ENCODE results near the gene HOXB3.
"Not testable (repeated sequence)": the region's sequence is repeated elsewhere in the genome, so short reads cannot be mapped to it uniquely, and the experiment has no call there.

Gene HOXB3

DNA sequence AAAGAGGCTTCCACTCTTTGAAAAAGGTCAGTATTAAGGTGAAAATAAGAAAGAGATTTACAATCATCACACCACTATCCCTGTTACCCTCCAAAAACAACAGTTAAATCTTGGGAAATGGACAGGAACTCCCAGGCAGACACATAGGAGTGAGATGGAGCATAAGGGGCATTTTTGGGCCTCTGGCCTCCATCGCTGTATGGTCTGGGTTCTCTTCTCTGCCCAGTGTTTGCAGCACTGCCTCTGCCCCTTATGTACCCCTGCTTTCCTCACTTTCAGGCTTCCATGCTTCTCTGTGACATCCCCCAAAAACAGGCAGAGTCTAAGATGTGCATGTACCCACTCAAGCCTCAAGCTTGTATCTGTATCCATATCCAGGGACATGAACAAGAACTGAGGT is 44.5 kb downstream of the HOXB3 start:
- no peak for DNase-seq (ENCODE audit: low spot score)

DNA sequence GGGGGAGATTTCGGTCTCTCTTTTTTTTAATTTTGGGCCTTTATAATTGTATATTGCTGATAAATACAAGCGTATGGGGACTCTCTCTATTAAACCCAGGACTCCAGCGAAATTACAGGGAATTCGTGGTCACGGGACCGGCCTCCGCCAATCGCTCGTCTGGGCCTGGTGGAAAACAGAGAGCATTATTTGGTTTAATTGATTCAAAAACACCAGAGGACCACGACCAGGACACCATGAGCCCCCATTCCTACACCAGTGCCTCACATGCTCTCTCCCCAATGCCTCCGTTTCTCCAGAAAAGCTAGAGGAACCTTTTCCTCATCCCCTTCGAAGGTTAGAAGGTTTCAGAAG is 45.0 kb downstream of the HOXB3 start, which contains the start of gene HOXB2:
Gene HOXB2 (minus strand): TSS at position 88 of the 354 bp plus-strand sequence. CDS start 198 bp downstream, outside the sequence.
- DNase-seq (ENCODE audit: low spot score): peak; percentile 78

DNA sequence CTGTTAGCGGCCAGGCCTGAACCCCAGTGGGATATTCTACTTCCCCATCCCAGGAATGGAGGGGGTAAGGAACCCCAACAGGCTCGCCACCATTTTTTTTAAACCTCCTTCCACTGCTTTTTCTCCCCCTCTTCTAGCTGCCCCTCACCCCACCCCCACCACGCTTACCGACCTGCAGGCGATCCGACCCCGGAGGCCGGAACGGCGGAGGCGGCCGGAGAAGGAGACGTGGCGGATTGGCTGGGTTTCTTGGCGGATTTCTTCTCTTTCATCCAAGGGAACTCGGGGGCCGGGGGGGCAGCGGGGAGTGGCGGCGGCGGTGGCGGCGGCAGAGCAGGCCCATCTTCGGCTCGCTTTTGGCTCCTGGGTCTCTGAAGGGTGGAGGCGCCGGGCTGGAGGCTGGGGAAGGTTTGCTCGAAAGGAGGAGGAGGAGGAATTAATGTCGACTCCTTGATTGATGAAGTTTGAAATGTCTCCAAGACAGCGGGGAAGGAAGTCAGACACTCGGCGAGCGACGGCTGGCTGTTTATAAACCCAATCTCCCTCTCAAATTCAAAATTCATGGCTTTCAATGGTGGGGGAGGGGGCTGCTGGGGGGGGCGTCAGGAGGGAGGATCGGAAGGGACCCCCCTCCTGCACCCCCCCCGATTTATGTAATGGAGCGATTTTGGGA is 45.6 kb downstream of the HOXB3 start:
- peak; percentile 75 for DNase-seq (ENCODE audit: low spot score)

DNA sequence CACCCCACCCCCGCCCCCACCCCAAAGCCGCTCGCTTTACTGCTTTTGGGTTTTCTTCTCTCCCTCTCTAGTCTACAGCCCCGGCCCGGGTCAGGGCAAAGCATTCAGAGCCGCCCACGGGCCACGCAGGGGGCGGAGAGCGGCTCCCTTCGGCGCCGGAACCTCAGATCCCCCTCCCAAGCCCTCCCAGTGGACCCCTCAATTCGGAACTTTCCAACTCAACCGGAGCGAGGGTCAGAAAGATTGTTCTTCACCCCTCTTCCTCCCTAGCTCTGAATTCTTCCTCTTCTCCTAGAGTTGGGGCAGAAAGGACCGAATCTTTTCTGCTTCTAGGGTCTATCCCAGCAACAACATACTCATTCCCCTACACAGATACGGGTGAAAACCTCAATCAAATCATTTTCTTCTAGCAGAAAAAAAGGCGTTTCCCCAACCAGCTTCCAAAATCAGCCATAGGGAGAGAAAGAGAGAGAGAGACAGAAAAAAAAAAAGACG is 46.1 kb downstream of the HOXB3 start:
- DNase-seq (ENCODE audit: low spot score): no peak

DNA sequence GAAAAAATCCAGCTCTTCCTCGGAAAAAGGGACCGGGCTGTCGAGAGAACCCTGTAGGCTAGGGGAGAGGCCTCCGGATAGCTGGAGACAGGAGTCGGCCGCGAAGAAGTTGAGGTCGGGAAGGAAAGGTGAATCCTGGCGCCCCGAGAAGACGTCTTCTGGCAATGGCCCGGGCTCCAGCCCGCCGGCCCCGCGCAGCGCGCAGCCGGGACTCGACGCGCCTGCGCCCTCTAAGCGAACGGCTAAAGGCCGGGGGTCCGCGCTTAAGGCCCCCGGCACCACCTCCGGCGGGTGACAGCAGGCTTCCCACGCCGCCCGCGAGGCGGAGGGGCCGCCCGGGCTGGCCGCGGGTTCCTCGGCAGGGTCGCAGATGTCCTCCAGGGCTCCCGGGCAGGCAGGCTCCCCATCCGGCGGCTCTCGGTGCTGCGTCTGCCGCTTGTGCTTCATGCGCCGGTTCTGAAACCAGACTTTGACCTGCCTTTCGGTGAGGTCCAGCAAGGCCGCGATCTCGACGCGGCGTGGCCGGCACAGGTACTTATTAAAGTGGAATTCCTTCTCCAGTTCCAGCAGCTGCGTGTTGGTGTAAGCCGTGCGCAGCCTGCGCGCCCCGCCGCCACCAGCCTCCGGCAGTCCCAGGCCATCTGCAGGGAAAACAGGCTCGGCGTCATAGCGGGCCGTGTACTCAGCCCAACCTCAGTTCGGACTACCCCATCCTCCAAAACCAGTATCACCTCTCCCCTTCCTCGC is 46.8 kb downstream of the HOXB3 start:
- DNase-seq (ENCODE audit: low spot score): peak; percentile 64

DNA sequence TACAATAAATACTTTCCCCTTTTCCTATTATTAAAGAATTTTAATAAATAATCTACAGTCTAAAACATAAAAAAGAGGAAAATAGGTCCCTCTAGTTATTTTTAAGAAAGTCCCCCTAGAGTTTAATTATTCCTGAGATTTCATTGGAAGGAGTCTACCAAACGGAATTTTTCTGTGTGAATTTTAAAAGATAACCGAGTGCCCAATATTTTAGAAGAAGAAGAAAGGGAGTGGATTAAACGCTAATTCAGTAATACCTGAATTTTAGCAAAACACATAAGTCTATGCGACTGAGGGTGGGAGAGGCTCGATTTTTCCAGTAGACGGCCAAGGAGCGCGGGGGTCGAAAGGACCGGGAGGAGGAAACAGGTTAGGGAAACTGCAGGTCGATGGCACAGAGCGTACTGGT is 47.3 kb downstream of the HOXB3 start:
- DNase-seq (ENCODE audit: low spot score): no peak

DNA sequence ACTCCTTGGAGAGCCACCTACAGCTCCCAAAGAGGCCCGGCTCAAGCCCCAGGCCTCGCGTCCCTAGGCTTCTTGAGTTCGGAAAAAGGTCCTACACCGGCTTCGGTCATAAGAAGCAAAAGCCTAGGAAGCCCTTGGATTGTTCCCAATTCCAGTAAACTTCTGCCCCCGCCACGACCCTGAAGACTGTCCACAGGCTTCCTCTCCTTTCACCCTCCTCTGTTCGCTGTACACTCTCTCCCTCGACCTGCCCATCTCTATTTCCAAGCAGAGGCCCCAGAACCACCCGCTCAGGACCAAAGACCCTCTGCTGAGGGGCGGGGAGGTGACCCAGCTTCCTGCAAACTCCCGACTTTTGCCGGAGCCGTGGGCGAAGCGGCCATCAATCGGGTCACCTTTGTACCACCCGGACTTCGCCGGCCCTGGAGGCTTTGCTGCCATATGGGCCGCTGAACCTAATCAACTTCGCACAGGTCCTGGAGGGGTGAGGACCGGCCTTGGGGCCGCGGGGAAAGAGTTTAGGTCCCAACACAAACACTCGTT is 47.9 kb downstream of the HOXB3 start:
- DNase-seq (ENCODE audit: low spot score): no peak

DNA sequence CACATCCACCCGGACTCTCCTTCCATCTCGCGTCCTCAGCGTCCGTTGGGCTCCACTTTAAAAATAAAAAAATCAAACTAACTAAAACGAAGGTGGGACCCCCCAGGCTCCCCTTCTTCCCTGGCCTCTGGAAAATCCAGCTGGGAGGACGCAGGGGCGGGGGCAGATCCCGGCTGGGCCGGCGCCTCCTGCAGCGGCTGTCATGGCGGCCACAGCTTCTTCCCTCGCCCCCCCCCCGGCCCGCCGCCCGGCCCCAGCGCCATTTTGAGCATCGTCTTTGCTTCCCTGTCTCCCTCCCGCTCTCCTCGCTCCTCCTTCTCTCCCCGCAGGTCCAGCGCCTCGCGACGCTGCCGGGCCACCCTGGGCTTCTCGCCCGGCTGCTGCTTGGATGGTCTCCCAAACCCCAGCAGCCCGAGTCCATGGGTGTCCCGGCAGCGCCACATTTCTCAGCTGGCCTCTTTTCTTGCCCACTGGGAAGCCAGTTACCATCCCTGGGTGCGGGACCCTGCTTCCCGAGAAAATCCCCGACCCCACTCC is 48.4 kb downstream of the HOXB3 start:
- DNase-seq (ENCODE audit: low spot score): peak; percentile 78

DNA sequence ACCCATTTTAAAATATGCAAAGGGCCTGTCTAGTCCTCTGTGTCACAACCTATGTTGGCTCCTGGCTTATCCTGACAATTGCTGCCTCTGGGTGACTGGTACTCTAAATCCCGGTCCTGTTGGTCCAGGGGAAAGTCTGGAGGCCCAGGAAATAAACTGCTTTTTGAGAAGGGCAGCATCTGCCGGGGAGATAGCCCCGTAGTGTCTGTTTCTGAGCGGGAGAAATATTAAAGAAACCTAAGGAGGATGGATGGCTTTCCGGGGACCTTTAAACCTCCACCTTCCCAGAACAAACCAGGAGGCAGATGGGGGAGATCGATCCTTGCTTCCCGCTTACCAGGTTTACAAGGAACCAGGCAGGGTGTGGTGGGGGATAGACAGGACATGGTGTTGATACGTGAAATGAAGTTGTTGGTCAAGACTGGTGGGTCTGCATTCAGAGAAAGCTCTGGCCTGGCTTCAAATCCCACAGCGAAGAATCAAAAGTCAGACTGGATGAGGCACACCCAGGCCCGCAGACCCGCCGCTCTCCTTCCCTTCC is 48.9 kb downstream of the HOXB3 start:
- DNase-seq (ENCODE audit: low spot score): no peak

DNA sequence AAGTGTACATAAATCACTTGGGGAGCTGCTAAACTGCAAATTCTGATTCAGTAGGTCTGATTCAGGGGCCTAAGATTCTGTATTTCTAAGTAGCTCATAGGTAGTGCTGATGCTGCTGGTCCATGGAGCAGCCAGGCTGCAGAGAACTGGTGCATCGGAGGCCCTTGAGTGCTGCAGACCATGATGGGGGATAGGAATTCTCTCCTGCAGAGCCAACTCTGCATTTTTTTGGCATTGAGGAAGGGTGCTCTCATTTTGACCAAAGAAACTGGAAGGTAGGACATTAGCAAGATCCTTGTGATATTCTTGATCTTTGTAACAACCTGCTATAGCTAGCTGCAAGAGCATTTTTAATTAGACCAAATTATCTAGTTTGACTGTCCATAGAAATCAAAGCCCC is 49.8 kb downstream of the HOXB3 start:
- no peak for DNase-seq (ENCODE audit: low spot score)

DNA sequence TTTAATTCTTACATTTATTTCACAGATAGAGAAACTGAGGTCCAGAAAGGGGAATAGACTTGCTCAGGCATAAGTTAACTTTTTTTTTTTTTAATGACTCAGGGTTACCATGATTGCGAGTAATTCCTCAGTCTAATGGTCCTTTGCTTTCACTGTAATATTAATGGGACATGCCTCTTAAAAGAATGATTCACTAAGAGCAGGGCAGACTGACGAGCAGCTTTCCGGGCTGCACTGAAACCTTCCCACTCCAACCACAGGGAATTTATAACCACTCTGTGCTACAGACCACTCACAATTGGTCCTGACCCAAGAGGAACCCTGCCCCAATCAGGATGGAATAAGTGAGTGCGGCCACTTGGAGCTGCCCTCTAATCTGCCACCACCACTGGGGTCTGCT is 50.9 kb downstream of the HOXB3 start:
- peak; percentile 85 for DNase-seq (ENCODE audit: low spot score)

DNA sequence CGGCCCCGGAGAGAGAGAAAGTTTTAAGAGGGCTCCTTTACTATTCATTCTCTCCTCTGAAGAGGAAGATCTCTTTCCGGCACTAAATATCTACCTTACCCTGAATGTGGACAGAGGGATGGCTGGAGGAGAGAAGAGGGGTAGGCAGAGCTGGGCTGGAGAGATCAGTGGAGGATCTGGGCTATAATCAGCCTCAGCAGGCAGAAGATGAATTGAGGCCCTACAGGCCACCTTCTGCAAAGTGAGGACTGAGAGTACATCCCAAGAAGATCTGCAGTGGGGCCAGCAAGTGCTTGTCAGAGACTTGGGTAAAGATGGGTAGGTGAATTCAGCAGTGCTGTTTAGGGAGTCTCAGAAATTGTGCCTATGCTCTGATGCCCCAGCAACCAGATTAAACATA is 52.7 kb downstream of the HOXB3 start:
- DNase-seq (ENCODE audit: low spot score): no peak

DNA sequence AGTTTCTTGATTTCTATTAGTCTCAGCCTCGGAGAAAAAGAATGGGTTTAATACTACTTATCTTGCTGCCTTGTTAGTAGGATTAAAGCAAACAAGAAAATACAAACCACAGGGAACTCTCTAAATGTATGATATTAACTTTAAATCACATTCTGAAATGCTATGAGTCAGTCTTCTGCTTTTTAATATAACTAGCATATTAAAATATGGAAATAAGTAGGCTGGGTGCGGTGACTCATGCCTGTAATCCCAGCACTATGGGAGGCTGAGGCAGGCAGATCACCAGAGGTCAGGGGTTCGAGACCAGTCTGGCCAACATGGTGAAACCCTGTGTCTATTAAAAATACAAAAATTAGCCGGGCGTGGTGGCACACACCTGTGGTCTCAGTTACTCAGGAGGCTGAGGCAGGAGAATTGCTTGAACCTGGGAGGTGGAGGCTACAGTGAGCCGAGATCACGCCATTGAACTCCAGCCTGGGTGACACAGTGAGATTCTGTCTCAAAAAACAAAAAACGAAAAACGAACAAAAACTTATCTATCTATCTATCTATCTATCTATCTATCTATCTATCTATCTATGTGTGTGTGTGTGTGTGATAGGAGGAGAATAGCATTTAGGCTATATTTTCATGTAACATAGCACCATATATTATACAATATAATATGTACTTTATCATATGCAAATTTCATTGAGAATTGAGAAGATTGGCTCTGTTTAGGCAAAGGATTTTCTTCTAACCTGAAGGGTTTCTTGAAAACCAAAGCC is 54.1 kb downstream of the HOXB3 start:
- not testable (repeated sequence) for DNase-seq (ENCODE audit: low spot score)

DNA sequence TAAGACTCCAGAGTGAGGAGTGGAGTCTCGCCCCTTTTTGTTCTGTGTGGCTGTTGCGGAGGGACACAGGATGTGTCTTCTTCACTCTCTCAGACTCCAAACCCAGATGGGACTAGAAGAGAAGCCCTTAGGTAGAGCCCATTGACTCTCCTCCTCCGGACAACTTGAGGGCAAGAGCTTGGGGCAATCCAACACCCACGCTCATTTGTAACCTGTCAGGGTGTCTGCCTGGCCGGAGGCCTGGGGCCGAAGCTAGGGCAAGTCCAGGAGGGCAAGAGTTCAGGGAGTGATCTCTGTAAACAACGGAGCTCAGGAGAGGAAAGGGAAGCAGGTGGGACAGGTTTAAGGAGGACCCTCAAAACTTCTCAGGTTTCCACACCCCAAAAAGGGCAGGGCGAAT is 57.8 kb downstream of the HOXB3 start:
- DNase-seq (ENCODE audit: low spot score): no peak

DNA sequence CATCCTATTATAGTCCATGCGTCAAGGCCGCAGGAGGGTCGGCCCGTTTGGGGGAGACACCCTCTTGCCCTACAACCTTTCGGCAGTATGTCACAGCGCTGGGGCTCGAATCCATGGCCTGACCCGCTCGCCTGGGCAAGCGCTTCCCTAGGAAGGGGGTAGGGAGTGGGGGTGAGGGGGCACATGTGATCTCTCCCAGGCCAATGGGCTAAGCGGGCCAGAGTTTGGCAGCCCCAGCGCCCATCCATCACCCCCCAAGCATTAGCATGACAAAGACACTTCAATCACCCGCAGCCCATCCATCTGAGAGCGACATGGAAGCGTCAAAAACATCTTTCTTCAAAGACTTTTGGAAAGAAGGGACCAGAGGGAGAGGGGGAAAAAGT is 59.2 kb downstream of the HOXB3 start, which contains the start of gene HOXB1:
Gene HOXB1 (minus strand): TSS at position 125 of the 386 bp plus-strand sequence. CDS start 107 bp downstream, at position 18.
- no peak for DNase-seq (ENCODE audit: low spot score)

DNA sequence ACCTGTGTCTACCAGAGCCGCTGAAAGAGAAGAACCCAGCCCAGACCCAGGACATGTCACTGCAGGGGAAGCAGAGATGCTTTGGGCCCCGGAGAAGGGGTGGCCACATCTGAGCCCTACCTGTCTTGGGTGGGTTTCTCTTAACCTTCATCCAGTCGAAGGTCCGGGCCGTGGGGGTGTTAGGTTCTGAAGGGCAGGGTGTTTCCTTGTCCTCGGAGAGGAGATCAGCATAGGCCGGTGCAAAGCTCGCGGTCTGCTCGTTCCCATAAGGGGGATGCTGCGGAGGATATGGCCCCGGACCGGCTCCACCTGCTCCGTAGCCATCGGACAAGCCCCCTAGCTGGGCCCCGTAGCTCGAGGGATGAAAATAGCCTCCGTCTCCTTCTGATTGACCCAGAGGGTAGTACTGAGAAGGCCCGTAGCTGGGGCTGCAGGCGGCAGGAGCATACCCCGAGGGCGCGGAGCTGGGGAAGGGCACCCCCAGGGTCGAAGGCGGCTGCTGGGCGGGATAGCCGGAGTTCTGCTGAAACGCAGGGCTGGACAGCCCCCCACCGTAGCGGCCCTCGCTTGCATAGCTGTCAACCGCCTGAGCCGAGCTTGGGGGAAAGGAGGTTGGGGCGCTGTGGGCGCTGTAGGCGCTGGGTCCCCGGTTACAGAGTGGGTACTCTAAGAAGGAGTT is 59.7 kb downstream of the HOXB3 start:
- DNase-seq (ENCODE audit: low spot score): no peak

DNA sequence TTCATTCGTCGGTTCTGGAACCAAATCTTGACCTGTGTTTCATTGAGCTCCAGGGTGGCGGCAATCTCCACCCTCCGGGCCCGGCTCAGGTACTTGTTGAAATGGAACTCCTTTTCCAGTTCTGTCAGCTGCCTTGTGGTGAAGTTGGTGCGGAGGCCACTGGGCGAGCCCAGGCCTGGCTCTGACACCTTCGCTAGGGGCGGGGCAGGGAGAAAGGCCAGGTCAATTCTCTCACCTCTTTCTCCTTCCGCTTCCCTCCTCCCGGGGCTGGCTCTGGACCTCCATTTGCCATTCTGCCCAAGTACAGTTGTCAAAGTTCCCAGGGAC is 60.4 kb downstream of the HOXB3 start:
- DNase-seq (ENCODE audit: low spot score): no peak

DNA sequence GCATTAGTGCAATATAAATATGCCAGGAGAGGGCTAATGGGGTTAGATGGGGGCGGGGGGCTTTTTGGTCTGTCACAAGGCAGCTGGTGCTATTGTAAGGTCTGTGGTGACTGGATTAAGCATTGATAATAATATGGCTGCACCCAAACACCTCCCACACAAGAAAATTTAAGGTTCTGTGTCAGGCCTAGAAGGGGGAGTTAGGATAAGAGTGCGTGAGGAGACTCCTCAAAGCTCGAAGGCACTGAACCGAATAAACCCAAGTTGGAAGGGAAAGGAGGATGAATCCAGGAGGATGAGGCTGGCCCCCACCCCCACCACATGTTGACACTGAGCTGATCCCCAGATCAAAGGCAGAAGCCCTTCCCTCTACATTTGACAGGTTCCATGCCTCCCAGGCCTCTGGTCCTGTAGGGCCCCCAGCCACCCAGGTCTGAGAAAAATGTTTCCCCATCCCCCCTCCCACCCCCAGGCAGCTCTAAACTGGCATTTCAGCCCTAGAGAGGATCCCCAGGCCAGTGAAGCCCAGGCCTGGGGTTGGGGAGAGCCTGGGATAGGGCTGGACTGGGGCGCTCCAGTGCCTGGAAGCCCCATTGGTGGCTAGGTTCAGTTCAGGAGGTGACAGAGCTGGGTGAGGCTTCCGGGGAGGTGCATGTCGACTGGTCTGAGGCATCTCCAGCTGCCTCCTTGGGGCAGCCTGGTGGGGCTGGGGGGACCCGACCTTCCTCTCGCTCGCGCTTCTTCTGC is 60.9 kb downstream of the HOXB3 start:
- no peak for DNase-seq (ENCODE audit: low spot score)

DNA sequence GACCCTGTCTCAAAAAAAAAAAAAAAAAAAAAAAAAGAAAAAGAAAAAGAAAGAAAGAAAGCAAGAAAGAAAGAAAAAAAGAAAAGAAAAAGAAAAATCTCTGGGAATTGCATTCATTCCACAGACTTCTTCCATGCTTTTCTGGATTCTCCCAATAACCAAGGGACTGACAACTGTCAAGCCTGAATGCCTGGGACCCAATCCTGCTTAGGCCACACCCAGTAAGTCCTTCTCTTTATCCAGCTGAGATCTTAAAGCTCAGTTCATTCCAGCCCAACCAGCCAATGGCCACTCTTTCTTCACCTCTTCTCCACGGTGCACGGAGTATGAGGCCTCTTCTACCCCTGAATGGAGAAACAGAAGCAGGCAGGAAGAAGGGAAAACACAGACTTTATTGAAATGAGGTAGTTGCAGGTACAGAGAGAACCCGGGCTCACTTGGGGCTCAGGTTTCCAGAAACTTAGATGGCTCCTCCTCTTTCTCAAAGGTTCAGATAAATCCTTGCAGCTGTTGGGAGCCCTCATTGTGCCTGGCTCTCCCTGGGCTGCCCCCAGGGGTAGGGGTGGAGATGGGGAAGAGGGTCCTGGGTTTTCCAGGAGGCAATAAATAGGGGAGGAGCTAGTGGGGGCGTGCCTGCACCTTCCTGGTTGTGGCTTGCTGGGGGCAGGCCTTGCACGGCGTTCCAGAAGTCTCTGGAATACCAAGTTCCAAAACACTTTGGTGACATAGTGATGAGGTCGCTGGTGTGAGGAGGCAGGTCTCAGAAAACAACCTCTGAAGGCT is 61.7 kb downstream of the HOXB3 start:
- DNase-seq (ENCODE audit: low spot score): no peak

DNA sequence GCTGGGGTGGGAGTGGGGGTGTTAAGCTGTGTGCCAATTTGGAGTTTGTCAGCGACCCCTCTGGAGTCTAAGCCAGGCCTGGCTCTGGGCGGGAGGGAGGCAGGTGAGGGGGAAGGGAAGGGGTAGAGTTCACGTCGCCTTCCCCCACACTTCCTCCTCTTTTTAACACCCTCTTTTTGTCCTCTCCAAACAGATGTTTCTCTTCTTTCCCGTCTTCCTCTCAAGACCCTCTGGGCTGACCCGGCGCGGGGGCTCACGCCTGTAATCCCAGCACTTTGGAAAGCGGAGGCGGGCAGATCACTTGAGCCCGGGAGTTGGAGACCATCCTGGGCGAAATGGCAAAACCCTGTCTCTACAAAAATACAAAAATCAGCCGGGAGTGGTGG is 62.5 kb downstream of the HOXB3 start:
- no peak for DNase-seq (ENCODE audit: low spot score)
